Measurements from ENCODE around the gene NEURL3.
A peak's percentile ranks its signal among the peaks of the same experiment; 100 is the strongest.

The NEURL3 gene

DNA sequence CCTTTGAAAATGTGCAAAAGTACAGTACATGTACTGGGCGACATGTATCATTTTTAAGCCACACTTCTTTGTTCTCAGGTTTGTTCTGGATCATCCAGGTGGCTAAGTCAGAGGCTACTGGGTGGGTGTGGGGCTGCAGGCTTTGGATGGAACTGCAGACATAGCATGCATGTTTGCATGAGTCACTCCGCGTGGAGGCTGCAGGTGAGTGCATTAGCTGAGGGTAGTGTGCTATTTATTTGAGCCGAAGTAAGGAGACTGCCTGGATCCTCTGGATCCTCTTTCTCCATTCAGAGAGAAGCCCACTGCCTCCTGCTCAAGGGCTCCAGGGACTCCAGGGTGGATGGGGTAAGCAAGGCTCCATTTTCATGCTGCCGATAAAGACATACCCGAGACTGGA lies 9.4 kb upstream of the NEURL3 start:
- Histone ChIP-seq H3K27ac (ENCODE audit: insufficient read depth in 1 of 2, low read depth in 1 of 2, low read length in 2 of 2, poor library complexity in 1 of 2, severe bottlenecking in 2 of 2) (no peak overlapping the region), H3K27me3 (replicated peaks in 2 of 5; ENCODE audit: control insufficient read depth in 4 of 5, insufficient read depth in 5 of 5, low read length in 4 of 5) (peaks cover 0 to 2% (median 0%) of the 10 kb centered on the region in 5 experiments), H3K36me3 (ENCODE audit: control insufficient read depth in 4 of 4, insufficient read depth in 4 of 4, low read length in 3 of 4) (no peaks in the 10 kb centered on the region), H3K9me3 (ENCODE audit: control extremely low read depth in 1 of 5, control insufficient read depth in 4 of 5, insufficient read depth in 2 of 5, low read depth in 1 of 5, low read length in 4 of 5) (peaks cover 0 to 10% (median 4%) of the 10 kb centered on the region in 5 experiments), H3K4me3 (ENCODE audit: control insufficient read depth in 1 of 7, extremely low read depth in 1 of 7, insufficient read depth in 4 of 7, low read depth in 2 of 7, low read length in 6 of 7) (no peak overlapping the region), H3K4me1 (ENCODE audit: control extremely low read depth in 1 of 4, control insufficient read depth in 4 of 4, insufficient read depth in 4 of 4, low read length in 3 of 4) (peaks cover 0 to 3% (median 0%) of the 10 kb centered on the region in 4 experiments)
- WGBS (ENCODE audit: insufficient coverage) = 81% methylated on average over 3 of the region's 6 CpGs
- ChIA-PET CTCF (interaction anchor here (0.7 to 7.7 kb wide), 4 partner anchors 9 to 108 kb away, joined by 3 to 114 read pairs (median 4); no protein-coding TSS in a partner anchor), POLR2A (no interaction called here)
- no peak for DNase-seq

GRCh38 chr2:96512341-96512740 lies 7.2 kb upstream of the NEURL3 start:
- Histone ChIP-seq H3K27ac (ENCODE audit: insufficient read depth in 1 of 2, low read depth in 1 of 2, low read length in 2 of 2, poor library complexity in 1 of 2, severe bottlenecking in 2 of 2) (no peak overlapping the region), H3K27me3 (replicated peaks in 2 of 5; ENCODE audit: control insufficient read depth in 4 of 5, insufficient read depth in 5 of 5, low read length in 4 of 5) (peaks cover 0 to 2% (median 0%) of the 10 kb centered on the region in 5 experiments), H3K36me3 (ENCODE audit: control insufficient read depth in 4 of 4, insufficient read depth in 4 of 4, low read length in 3 of 4) (no peaks in the 10 kb centered on the region), H3K9me3 (ENCODE audit: control extremely low read depth in 1 of 5, control insufficient read depth in 4 of 5, insufficient read depth in 2 of 5, low read depth in 1 of 5, low read length in 4 of 5) (peaks cover 0 to 6% (median 0%) of the 10 kb centered on the region in 5 experiments), H3K4me3 (ENCODE audit: control insufficient read depth in 1 of 7, extremely low read depth in 1 of 7, insufficient read depth in 4 of 7, low read depth in 2 of 7, low read length in 6 of 7) (no peak overlapping the region), H3K4me1 (ENCODE audit: control extremely low read depth in 1 of 4, control insufficient read depth in 4 of 4, insufficient read depth in 4 of 4, low read length in 3 of 4) (peaks cover 0 to 19% (median 9%) of the 10 kb centered on the region in 4 experiments)
- 100% methylated on average over 1 of the region's 4 CpGs for WGBS (ENCODE audit: insufficient coverage)
- no peak for DNase-seq
- ChIA-PET CTCF (interaction anchor here (0.8 to 7.7 kb wide), 8 partner anchors 9 to 121 kb away, joined by 3 to 114 read pairs (median 8); no protein-coding TSS in a partner anchor), POLR2A (no interaction called here)

GRCh38 chr2:96511851-96512250 lies 6.7 kb upstream of the NEURL3 start:
- Histone ChIP-seq H3K27me3 (replicated peaks in 2 of 5; ENCODE audit: control insufficient read depth in 4 of 5, insufficient read depth in 5 of 5, low read length in 4 of 5) (peaks cover 0 to 2% (median 0%) of the 10 kb centered on the region in 5 experiments), H3K4me3 (ENCODE audit: control insufficient read depth in 1 of 7, extremely low read depth in 1 of 7, insufficient read depth in 4 of 7, low read depth in 2 of 7, low read length in 6 of 7) (no peak overlapping the region), H3K9me3 (ENCODE audit: control extremely low read depth in 1 of 5, control insufficient read depth in 4 of 5, insufficient read depth in 2 of 5, low read depth in 1 of 5, low read length in 4 of 5) (peaks cover 0 to 2% (median 0%) of the 10 kb centered on the region in 5 experiments), H3K4me1 (ENCODE audit: control extremely low read depth in 1 of 4, control insufficient read depth in 4 of 4, insufficient read depth in 4 of 4, low read length in 3 of 4) (peaks cover 0 to 19% (median 9%) of the 10 kb centered on the region in 4 experiments), H3K36me3 (ENCODE audit: control insufficient read depth in 4 of 4, insufficient read depth in 4 of 4, low read length in 3 of 4) (no peaks in the 10 kb centered on the region), H3K27ac (ENCODE audit: insufficient read depth in 1 of 2, low read depth in 1 of 2, low read length in 2 of 2, poor library complexity in 1 of 2, severe bottlenecking in 2 of 2) (no peak overlapping the region)
- WGBS (ENCODE audit: insufficient coverage) = 100% methylated on average over 3 of the region's 4 CpGs
- ChIA-PET CTCF (interaction anchor here (0.6 to 7.7 kb wide), 7 partner anchors 16 to 125 kb away, joined by 3 to 114 read pairs (median 6); no protein-coding TSS in a partner anchor), POLR2A (interaction anchor here (1.1 kb wide), 1 partner anchor 27 kb away, joined by 3 read pairs; no protein-coding TSS in a partner anchor)
- DNase-seq = no peak

GRCh38 chr2:96510931-96511595 lies 5.9 kb upstream of the NEURL3 start:
- Histone ChIP-seq H3K9me3 (ENCODE audit: control extremely low read depth in 1 of 5, control insufficient read depth in 4 of 5, insufficient read depth in 2 of 5, low read depth in 1 of 5, low read length in 4 of 5) (no peaks in the 10 kb centered on the region), H3K27me3 (replicated peaks in 2 of 5; ENCODE audit: control insufficient read depth in 4 of 5, insufficient read depth in 5 of 5, low read length in 4 of 5) (peaks cover 0 to 2% (median 0%) of the 10 kb centered on the region in 5 experiments), H3K36me3 (ENCODE audit: control insufficient read depth in 4 of 4, insufficient read depth in 4 of 4, low read length in 3 of 4) (no peaks in the 10 kb centered on the region), H3K27ac (ENCODE audit: insufficient read depth in 1 of 2, low read depth in 1 of 2, low read length in 2 of 2, poor library complexity in 1 of 2, severe bottlenecking in 2 of 2) (no peak overlapping the region), H3K4me1 (ENCODE audit: control extremely low read depth in 1 of 4, control insufficient read depth in 4 of 4, insufficient read depth in 4 of 4, low read length in 3 of 4) (peaks cover 0 to 19% (median 9%) of the 10 kb centered on the region in 4 experiments), H3K4me3 (ENCODE audit: control insufficient read depth in 1 of 7, extremely low read depth in 1 of 7, insufficient read depth in 4 of 7, low read depth in 2 of 7, low read length in 6 of 7) (no peak overlapping the region)
- 91% methylated on average over 6 of the region's 6 CpGs for WGBS (ENCODE audit: insufficient coverage)
- POLR2A ChIA-PET = interaction anchor here (1.1 kb wide), 1 partner anchor 28 kb away, joined by 3 read pairs; no protein-coding TSS in a partner anchor
- CTCF ChIA-PET = interaction anchor here (0.7 to 7.7 kb wide), 17 partner anchors 8 to 154 kb away, joined by 3 to 114 read pairs (median 6); no protein-coding TSS in a partner anchor
- no peak for DNase-seq

DNA sequence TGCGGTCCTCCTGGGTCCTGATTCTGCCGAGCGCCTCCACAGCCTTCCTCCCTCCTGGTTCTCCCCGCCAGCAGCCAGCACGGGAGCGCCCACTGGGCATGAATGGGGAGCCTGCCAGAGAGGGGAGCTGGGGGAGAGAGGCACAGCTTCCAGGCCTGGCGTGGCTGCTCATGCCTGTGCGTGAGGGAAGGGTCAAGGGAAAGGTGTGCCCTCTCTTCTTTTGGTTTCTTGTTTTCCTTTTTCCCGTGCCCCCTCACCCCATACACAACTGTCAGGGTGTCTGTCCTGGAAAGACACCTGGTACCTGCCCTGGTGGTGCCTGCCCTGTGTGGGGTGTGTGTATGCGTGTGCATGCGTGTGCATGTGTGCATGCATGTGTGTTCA lies 4.7 kb upstream of the NEURL3 start:
- 60% methylated on average over 5 of the region's 11 CpGs for WGBS (ENCODE audit: insufficient coverage)
- H3K36me3 ChIP-seq (ENCODE audit: control insufficient read depth in 4 of 4, insufficient read depth in 4 of 4, low read length in 3 of 4) = no peaks in the 10 kb centered on the region
- no peak overlapping the region for H3K4me3 ChIP-seq (ENCODE audit: control insufficient read depth in 1 of 7, extremely low read depth in 1 of 7, insufficient read depth in 4 of 7, low read depth in 2 of 7, low read length in 6 of 7)
- CTCF ChIA-PET = interaction anchor here (0.7 to 7.7 kb wide), 31 partner anchors 8 to 269 kb away, joined by 3 to 114 read pairs (median 5); no protein-coding TSS in a partner anchor
- H3K27ac ChIP-seq (ENCODE audit: insufficient read depth in 1 of 2, low read depth in 1 of 2, low read length in 2 of 2, poor library complexity in 1 of 2, severe bottlenecking in 2 of 2) = no peak overlapping the region
- H3K4me1 ChIP-seq (ENCODE audit: control extremely low read depth in 1 of 4, control insufficient read depth in 4 of 4, insufficient read depth in 4 of 4, low read length in 3 of 4) = peaks cover 0 to 19% (median 9%) of the 10 kb centered on the region in 4 experiments
- no peaks in the 10 kb centered on the region for H3K9me3 ChIP-seq (ENCODE audit: control extremely low read depth in 1 of 5, control insufficient read depth in 4 of 5, insufficient read depth in 2 of 5, low read depth in 1 of 5, low read length in 4 of 5)
- no peak for DNase-seq
- H3K27me3 ChIP-seq (replicated peaks in 2 of 5; ENCODE audit: control insufficient read depth in 4 of 5, insufficient read depth in 5 of 5, low read length in 4 of 5) = peaks cover 0 to 2% (median 0%) of the 10 kb centered on the region in 5 experiments
- POLR2A ChIA-PET = interaction anchor here (1.0 kb wide), 1 partner anchor 43 kb away, joined by 3 read pairs; no protein-coding TSS in a partner anchor

DNA sequence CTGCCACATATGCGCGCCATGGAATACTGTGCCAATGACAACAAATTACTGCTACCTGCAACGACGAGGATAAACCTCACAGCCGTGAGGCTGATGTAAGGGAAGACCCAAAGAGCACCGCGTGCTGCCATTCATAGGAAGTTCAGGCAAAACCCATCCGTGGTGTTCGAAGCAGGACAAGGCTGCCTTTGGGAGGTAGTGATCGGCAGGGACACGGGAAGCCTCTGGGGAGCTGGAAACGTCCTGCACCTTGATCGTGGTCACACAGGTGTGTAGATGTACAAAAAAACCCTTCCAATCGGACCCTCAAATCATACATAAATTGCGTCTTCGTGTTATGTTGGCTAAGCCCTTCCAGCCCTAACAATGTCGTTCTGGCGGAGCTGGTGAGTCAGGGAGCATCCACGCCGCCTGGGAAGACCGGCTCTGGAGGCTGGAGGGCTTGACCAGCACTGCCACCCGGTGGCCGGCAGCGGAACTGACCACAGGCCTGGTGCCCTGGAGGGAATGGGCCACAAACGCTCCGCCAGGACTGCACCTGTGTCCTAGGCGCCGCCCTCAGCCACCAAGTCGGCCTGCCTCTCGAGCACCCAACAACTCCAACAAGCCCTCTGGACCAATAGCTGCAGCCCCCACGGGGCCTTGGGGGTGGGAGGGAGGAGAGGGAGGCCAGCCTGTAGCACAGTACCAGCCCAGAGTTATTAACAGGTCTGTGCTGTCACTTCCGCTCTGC lies 4.1 kb upstream of the NEURL3 start:
- ChIA-PET CTCF (interaction anchor here (0.7 to 7.7 kb wide), 32 partner anchors 9 to 269 kb away, joined by 3 to 114 read pairs (median 5); no protein-coding TSS in a partner anchor), POLR2A (interaction anchor here (0.5 to 1.0 kb wide), 2 partner anchors 43 to 365 kb away, joined by 3 read pairs; no protein-coding TSS in a partner anchor)
- no peak overlapping the region for H3K27ac ChIP-seq (ENCODE audit: insufficient read depth in 1 of 2, low read depth in 1 of 2, low read length in 2 of 2, poor library complexity in 1 of 2, severe bottlenecking in 2 of 2)

More for the DNA sequence above, 4.1 kb upstream of the NEURL3 start:
- Histone ChIP-seq H3K27me3 (replicated peaks in 2 of 5; ENCODE audit: control insufficient read depth in 4 of 5, insufficient read depth in 5 of 5, low read length in 4 of 5) (peaks cover 0 to 2% (median 0%) of the 10 kb centered on the region in 5 experiments), H3K36me3 (ENCODE audit: control insufficient read depth in 4 of 4, insufficient read depth in 4 of 4, low read length in 3 of 4) (no peaks in the 10 kb centered on the region), H3K4me3 (ENCODE audit: control insufficient read depth in 1 of 7, extremely low read depth in 1 of 7, insufficient read depth in 4 of 7, low read depth in 2 of 7, low read length in 6 of 7) (peak overlapping the region in 1 of 7 experiments; percentile 15), H3K4me1 (ENCODE audit: control extremely low read depth in 1 of 4, control insufficient read depth in 4 of 4, insufficient read depth in 4 of 4, low read length in 3 of 4) (peaks cover 0 to 19% (median 9%) of the 10 kb centered on the region in 4 experiments), H3K9me3 (ENCODE audit: control extremely low read depth in 1 of 5, control insufficient read depth in 4 of 5, insufficient read depth in 2 of 5, low read depth in 1 of 5, low read length in 4 of 5) (no peaks in the 10 kb centered on the region)
- DNase-seq = peak; percentile 72 to 80 (median 74)
- 30% methylated on average over 27 of the region's 32 CpGs for WGBS (ENCODE audit: insufficient coverage)
